ENCODE data around the gene SLC5A11. TPM values are rescaled to one million over a fixed set of nuclear protein-coding genes. Genes with fewer than 3 reads are reported as not detected.

SLC5A11 gene
- total RNA-seq, 1 experiment from 2014 or later, result not detected

DNA sequence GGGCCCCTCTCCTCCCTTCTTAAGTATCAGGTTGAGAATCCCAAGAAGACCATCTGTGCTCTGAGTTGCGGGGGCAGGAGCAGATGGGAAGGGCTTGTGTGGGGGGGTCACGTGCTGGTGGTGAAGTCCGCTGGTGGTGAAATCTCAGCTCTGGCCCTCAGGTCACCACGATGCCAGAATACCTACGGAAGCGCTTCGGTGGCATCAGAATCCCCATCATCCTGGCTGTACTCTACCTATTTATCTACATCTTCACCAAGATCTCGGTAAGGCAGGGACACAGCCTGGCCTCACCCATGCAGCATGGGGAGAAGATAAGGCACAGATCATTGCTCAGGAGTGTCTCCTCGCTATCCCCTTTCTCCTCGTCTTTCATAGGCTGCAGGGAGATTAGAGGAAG is 29.7 kb downstream of the SLC5A11 start (continued):
- TF ChIP-seq MYBL2 (CRISPR knock-in tag; IDR thresholded peaks at IDR 0.05) (no peak), MLX (CRISPR knock-in tag; IDR thresholded peaks at IDR 0.05) (no peak), ATF3 (CRISPR knock-in tag; conservative IDR thresholded peaks at IDR 0.05) (no peak), JAZF1 (CRISPR knock-in tag; IDR thresholded peaks at IDR 0.05) (no peak), E2F4 (CRISPR knock-in tag; IDR thresholded peaks at IDR 0.05; ENCODE audit: borderline replicate concordance, low read depth) (no peak), CTCF (IDR thresholded peaks at IDR 0.05) (no peak), GTF2I (CRISPR knock-in tag; conservative IDR thresholded peaks at IDR 0.05) (no peak), RELA (CRISPR knock-in tag; IDR thresholded peaks at IDR 0.05; ENCODE audit: borderline replicate concordance) (no peak), ATF1 (CRISPR knock-in tag; IDR thresholded peaks at IDR 0.05) (no peak)

- ChIA-PET POLR2A (no interaction called here), CTCF (no interaction called here)
- H3K4me1 Mint-ChIP-seq, result no peaks in the 10 kb centered on the region
- DNase-seq (ENCODE audit: low spot score), result no peak
- no peak overlapping the region for H3K4me3 Mint-ChIP-seq
- peaks cover 9% of the 10 kb centered on the region for H3K9me3 Mint-ChIP-seq
- no peaks in the 10 kb centered on the region; the same call in 1 of the 2 replicates for H3K27me3 Mint-ChIP-seq (ENCODE audit: low read depth)
- H3K27ac Mint-ChIP-seq, result no peak overlapping the region
- no peaks in the 10 kb centered on the region for H3K36me3 Mint-ChIP-seq
- ATAC-seq, result no peak
- TF ChIP-seq, protein P1, sequence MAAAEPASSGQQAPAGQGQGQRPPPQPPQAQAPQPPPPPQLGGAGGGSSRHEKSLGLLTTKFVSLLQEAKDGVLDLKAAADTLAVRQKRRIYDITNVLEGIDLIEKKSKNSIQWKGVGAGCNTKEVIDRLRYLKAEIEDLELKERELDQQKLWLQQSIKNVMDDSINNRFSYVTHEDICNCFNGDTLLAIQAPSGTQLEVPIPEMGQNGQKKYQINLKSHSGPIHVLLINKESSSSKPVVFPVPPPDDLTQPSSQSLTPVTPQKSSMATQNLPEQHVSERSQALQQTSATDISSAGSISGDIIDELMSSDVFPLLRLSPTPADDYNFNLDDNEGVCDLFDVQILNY (CRISPR knock-in tag; IDR thresholded peaks at IDR 0.05), result no peak
- TF ChIP-seq MLX (CRISPR knock-in tag; IDR thresholded peaks at IDR 0.05) (no peak), MXD4 (CRISPR knock-in tag; IDR thresholded peaks at IDR 0.05; ENCODE audit: borderline replicate concordance) (no peak), KAT7 (CRISPR knock-in tag; IDR thresholded peaks at IDR 0.05; ENCODE audit: borderline replicate concordance) (no peak), CREB1 (CRISPR knock-in tag; IDR thresholded peaks at IDR 0.05) (no peak), ZNF219 (CRISPR knock-in tag; IDR thresholded peaks at IDR 0.05; ENCODE audit: borderline replicate concordance) (no peak), IRF2 (CRISPR knock-in tag; IDR thresholded peaks at IDR 0.05; ENCODE audit: borderline replicate concordance, low read depth) (no peak), IRF1 (CRISPR knock-in tag; IDR thresholded peaks at IDR 0.05) (no peak), ETV6 (CRISPR knock-in tag; IDR thresholded peaks at IDR 0.05) (no peak), ATF6 (CRISPR knock-in tag; IDR thresholded peaks at IDR 0.05) (no peak), ZNF416 (CRISPR knock-in tag; IDR thresholded peaks at IDR 0.05) (no peak), SOX15 (CRISPR knock-in tag; IDR thresholded peaks at IDR 0.05) (no peak), ARID4B (CRISPR knock-in tag; IDR thresholded peaks at IDR 0.05; ENCODE audit: borderline replicate concordance) (no peak), GTF2I (CRISPR knock-in tag; conservative IDR thresholded peaks at IDR 0.05) (no peak)
- TF ChIP-seq, protein P2, sequence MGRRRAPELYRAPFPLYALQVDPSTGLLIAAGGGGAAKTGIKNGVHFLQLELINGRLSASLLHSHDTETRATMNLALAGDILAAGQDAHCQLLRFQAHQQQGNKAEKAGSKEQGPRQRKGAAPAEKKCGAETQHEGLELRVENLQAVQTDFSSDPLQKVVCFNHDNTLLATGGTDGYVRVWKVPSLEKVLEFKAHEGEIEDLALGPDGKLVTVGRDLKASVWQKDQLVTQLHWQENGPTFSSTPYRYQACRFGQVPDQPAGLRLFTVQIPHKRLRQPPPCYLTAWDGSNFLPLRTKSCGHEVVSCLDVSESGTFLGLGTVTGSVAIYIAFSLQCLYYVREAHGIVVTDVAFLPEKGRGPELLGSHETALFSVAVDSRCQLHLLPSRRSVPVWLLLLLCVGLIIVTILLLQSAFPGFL (CRISPR knock-in tag; IDR thresholded peaks at IDR 0.05; ENCODE audit: borderline replicate concordance), result no peak
These were observed 30.5 kb downstream of the SLC5A11 start for GRCh38 chr16:24876231-24876630.

All from WTC11 (cell line).